ENCODE results near the gene ZNF227.

GRCh38 chr19:44280916-44281315, 68.6 kb downstream of the ZNF227 start:
- TF ChIP-seq CTCF (IDR thresholded peaks at IDR 0.05; ENCODE audit: low read length): no peak
- no peak for TF ChIP-seq EZH2 (IDR thresholded peaks at IDR 0.05; ENCODE audit: borderline replicate concordance, low read length)
